GM23338 (cell line): Measurements from ENCODE around the gene SRR.
A peak's percentile ranks its signal among the peaks of the same experiment; 100 is the strongest.

Experiments used
- CREB1 ChIP-seq: fragments of 250-450 bp; sonication (Bioruptor Pico); IDR thresholded peaks from 2 replicates; pipeline ENCODE4 v1.5.0; 2020; ENCODE audit warnings: low read depth, mild to moderate bottlenecking, moderate library complexity
- CTCF ChIP-seq, 2 experiments: fragments of 200-600 bp in 1 of 2; sonication (generic) in 1 of 2; conservative IDR thresholded peaks; 2 replicates each; pipeline versions ENCODE4 v1.5.1 to v1.6.1; 2016 to 2017; ENCODE audit warnings: antibody characterized with exemption in 2 of 2, low read depth in 2 of 2, mild to moderate bottlenecking in 2 of 2, moderate library complexity in 1 of 2
- ETS1 ChIP-seq: IDR thresholded peaks from 2 replicates; pipeline ENCODE4 v1.6.1; 2016; ENCODE audit warnings: antibody characterized with exemption
- EZH2 ChIP-seq: fragments of 200-600 bp; sonication (generic); IDR thresholded peaks from one replicate; pipeline ENCODE4 v1.8.0; 2017; ENCODE audit warnings: antibody characterized with exemption, mild to moderate bottlenecking, low read depth; ENCODE audit not compliant: unreplicated experiment
- EZH2phosphoT487 ChIP-seq: fragments of 200-600 bp; sonication (generic); IDR thresholded peaks from one replicate; pipeline ENCODE4 v1.8.1; 2018; ENCODE audit warnings: antibody characterized with exemption; ENCODE audit not compliant: unreplicated experiment
- JUNB ChIP-seq: IDR thresholded peaks from one replicate; pipeline ENCODE4 v1.6.1; 2016; ENCODE audit warnings: antibody characterized with exemption; ENCODE audit not compliant: unreplicated experiment
- NANOG ChIP-seq: IDR thresholded peaks from 2 replicates; pipeline ENCODE4 v1.6.1; 2016; ENCODE audit warnings: antibody characterized with exemption, borderline replicate concordance
- POLR2AphosphoS5 ChIP-seq: IDR thresholded peaks from 2 replicates; pipeline ENCODE4 v1.6.1; 2016; ENCODE audit warnings: antibody characterized with exemption, low read depth
- REST ChIP-seq: IDR thresholded peaks from one replicate; pipeline ENCODE4 v1.6.1; 2018; ENCODE audit warnings: antibody characterized with exemption; ENCODE audit not compliant: unreplicated experiment
- STAT1 ChIP-seq: IDR thresholded peaks from one replicate; pipeline ENCODE4 v1.6.1; 2016; ENCODE audit warnings: antibody characterized with exemption; ENCODE audit not compliant: unreplicated experiment
- ZNF114 ChIP-seq: fragments of 250-450 bp; sonication (Bioruptor Pico); IDR thresholded peaks from 2 replicates; pipeline ENCODE4 v1.5.0; 2020; ENCODE audit warnings: mild to moderate bottlenecking, moderate library complexity
- ZNF331 ChIP-seq: fragments of 250-450 bp; sonication (Bioruptor Pico); IDR thresholded peaks from 2 replicates; pipeline ENCODE4 v1.5.0; 2020; ENCODE audit warnings: low read depth, mild to moderate bottlenecking, moderate library complexity
- ZNF462 ChIP-seq: fragments of 250-450 bp; sonication (Bioruptor Pico); IDR thresholded peaks from 2 replicates; pipeline ENCODE4 v1.5.0; 2020; ENCODE audit warnings: mild to moderate bottlenecking, moderate library complexity

- TF ChIP-seq CTCF (conservative IDR thresholded peaks at IDR 0.05; ENCODE audit: low read depth in 2 of 2) (no peak), REST (no peak), POLR2AphosphoS5 (peak; percentile 57; the same call in 1 of the 2 replicates), CREB1 (CRISPR knock-in tag) (no peak), EZH2 (no peak), EZH2phosphoT487 (no peak), JUNB (no peak), NANOG (no peak), ZNF331 (CRISPR knock-in tag) (no peak), ETS1 (no peak), STAT1 (no peak), ZNF462 (peak; percentile 47; the same call in 1 of the 2 replicates), ZNF114 (no peak)
Measured at GRCh38 chr17:2347805-2348685, 44.3 kb downstream of the SRR start.
